K562 (cell line): Measurements from ENCODE around the gene FOSL2. TPM values are rescaled to one million over a fixed set of nuclear protein-coding genes. Genes with fewer than 3 reads are reported as not detected.

ENCODE experiments used
- ELF1 ChIP-seq: fragments of 200-800 bp; sonication (Bioruptor generic); IDR thresholded peaks from 2 replicates; pipeline ENCODE4 v1.6.1; 2016; ENCODE audit warnings: missing genetic modification characterization, missing compliant biosample characterization
- ILF3 ChIP-seq: fragments of 450-650 bp; IDR thresholded peaks from 2 replicates; pipeline ENCODE4 v1.6.1; 2018; ENCODE audit warnings: antibody characterized with exemption, mild to moderate bottlenecking, moderate library complexity, borderline replicate concordance
- LCOR ChIP-seq: sonication (generic); formaldehyde crosslinking; IDR thresholded peaks from 2 replicates; pipeline ENCODE4 v1.8.0; 2022; ENCODE audit warnings: mild to moderate bottlenecking, missing genetic modification reagents
- PTRF ChIP-seq: fragments of 450-650 bp; IDR thresholded peaks from 2 replicates; pipeline ENCODE4 v1.6.1; 2016; ENCODE audit warnings: mild to moderate bottlenecking, missing genetic modification characterization, missing compliant biosample characterization
- TAF7 ChIP-seq: fragments of 450-650 bp; IDR thresholded peaks from 2 replicates; pipeline ENCODE4 v1.6.1; 2016; ENCODE audit warnings: missing genetic modification characterization, missing compliant biosample characterization
- TBP ChIP-seq: optimal IDR thresholded peaks from 2 replicates; pipeline ENCODE3; 2011; ENCODE audit warnings: low read depth, low read length, improper control_type of control experiment
- U2AF2 ChIP-seq: fragments of 200-400 bp; formaldehyde crosslinking; optimal IDR thresholded peaks from 2 replicates; pipeline ENCODE3; 2017; ENCODE audit warnings: low read depth, mild to moderate bottlenecking, low read length
- XRCC5 ChIP-seq: fragments of 200-400 bp; formaldehyde crosslinking; IDR thresholded peaks from 2 replicates; pipeline ENCODE4 v1.6.1; 2017; ENCODE audit warnings: low read depth, mild to moderate bottlenecking, low read length
- ZNF121 ChIP-seq: sonication (generic); formaldehyde crosslinking; conservative IDR thresholded peaks from 2 replicates; pipeline ENCODE4 v1.8.0; 2022; ENCODE audit warnings: missing genetic modification reagents
- ZNF133 ChIP-seq: fragments of 250-450 bp; sonication (Bioruptor Pico); IDR thresholded peaks from 2 replicates; pipeline ENCODE4 v1.4.0; 2020; ENCODE audit warnings: mild to moderate bottlenecking
- ZNF146 ChIP-seq: IDR thresholded peaks from one replicate; pipeline ENCODE4 v1.6.1; 2018; ENCODE audit warnings: missing compliant biosample characterization; ENCODE audit not compliant: unreplicated experiment
- ZNF280A ChIP-seq: fragments of 450-650 bp; IDR thresholded peaks from 2 replicates; pipeline ENCODE4 v1.6.1; 2018; ENCODE audit warnings: mild to moderate bottlenecking, low read depth; ENCODE audit not compliant: partially characterized antibody
- ZNF609 ChIP-seq: sonication (generic); formaldehyde crosslinking; IDR thresholded peaks from 2 replicates; pipeline ENCODE4 v1.8.1; 2023; ENCODE audit warnings: missing genetic modification reagents, mild to moderate bottlenecking, borderline replicate concordance
- ZNF668 ChIP-seq: fragments of 250-450 bp; sonication (Bioruptor Pico); IDR thresholded peaks from 2 replicates; pipeline ENCODE4 v1.8.0; 2022; ENCODE audit warnings: mild to moderate bottlenecking, inconsistent platforms
- ZNF707 ChIP-seq: fragments of 250-450 bp; sonication (Bioruptor Pico); conservative IDR thresholded peaks from 2 replicates; pipeline ENCODE4 v1.8.0; 2022; ENCODE audit warnings: inconsistent platforms, mild to moderate bottlenecking, moderate library complexity
- polyA plus RNA-seq, 8 experiments: library from polyadenylated mRNA; depleted of rRNA in 4 of 8; stranded (reverse) in 5 of 8; unstranded in 3 of 8; fragments of >200 nt; fragmentation: Nextera tagmentation in 2 of 8; fragmentation: Illumina TruSeq in 1 of 8; extraction: Ambion mirVana in 2 of 8; extraction: Trizol in 1 of 8; gene quantifications; 2 replicates each; pipeline versions ENCODE4 v1.2.1 to v1.2.3, GENCODE V29; 2011 to 2014; ENCODE audit warnings: inconsistent platforms in 1 of 8, missing spikeins in 1 of 8
- total RNA-seq, 7 experiments: library from RNA; depleted of rRNA in 6 of 7; stranded (reverse); fragments of >200 nt in 6 of 7; fragmentation: Illumina TruSeq in 2 of 7; extraction: Trizol in 2 of 7; gene quantifications; 2 replicates each; pipeline versions ENCODE4 v1.2.1 to v1.2.3, GENCODE V29; 2011 to 2021; ENCODE audit warnings: low replicate concordance in 1 of 7
- TF ChIP-seq, protein P1 (sequence below), 2 experiments: IDR thresholded peaks; 2 replicates each; pipeline ENCODE4 v1.6.1; 2012; ENCODE audit warnings: improper control_type of control experiment in 2 of 2, low read depth in 2 of 2, low read length in 2 of 2, borderline replicate concordance in 1 of 2
- TF ChIP-seq, protein P2 (sequence below): fragments of 250-450 bp; sonication (Bioruptor Pico); IDR thresholded peaks from 2 replicates; pipeline ENCODE4 v1.8.0; 2022; ENCODE audit warnings: moderate library complexity, mild to moderate bottlenecking, inconsistent platforms

Gene FOSL2
- total and polyA plus RNA-seq, 9 of the 15 experiments (the other 6 are each of a cell fraction or from before 2014, with no cell fraction given), result 0.04 to 2.9 (median 0.80) TPM

- TF ChIP-seq ZNF609 (CRISPR knock-in tag), result 0 out of 2 replicates have a peak, but pooled peaks have one; percentile 26
- no peak for TF ChIP-seq ZNF280A
- no peak for TF ChIP-seq LCOR (CRISPR knock-in tag)
- TF ChIP-seq ZNF668 (CRISPR knock-in tag), result no peak
- TF ChIP-seq ILF3, result no peak
- TF ChIP-seq ZNF146 (CRISPR knock-in tag), result no peak
- TF ChIP-seq, protein P1, sequence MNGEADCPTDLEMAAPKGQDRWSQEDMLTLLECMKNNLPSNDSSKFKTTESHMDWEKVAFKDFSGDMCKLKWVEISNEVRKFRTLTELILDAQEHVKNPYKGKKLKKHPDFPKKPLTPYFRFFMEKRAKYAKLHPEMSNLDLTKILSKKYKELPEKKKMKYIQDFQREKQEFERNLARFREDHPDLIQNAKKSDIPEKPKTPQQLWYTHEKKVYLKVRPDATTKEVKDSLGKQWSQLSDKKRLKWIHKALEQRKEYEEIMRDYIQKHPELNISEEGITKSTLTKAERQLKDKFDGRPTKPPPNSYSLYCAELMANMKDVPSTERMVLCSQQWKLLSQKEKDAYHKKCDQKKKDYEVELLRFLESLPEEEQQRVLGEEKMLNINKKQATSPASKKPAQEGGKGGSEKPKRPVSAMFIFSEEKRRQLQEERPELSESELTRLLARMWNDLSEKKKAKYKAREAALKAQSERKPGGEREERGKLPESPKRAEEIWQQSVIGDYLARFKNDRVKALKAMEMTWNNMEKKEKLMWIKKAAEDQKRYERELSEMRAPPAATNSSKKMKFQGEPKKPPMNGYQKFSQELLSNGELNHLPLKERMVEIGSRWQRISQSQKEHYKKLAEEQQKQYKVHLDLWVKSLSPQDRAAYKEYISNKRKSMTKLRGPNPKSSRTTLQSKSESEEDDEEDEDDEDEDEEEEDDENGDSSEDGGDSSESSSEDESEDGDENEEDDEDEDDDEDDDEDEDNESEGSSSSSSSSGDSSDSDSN (IDR thresholded peaks at IDR 0.05; ENCODE audit: borderline replicate concordance in 1 of 2, low read depth in 2 of 2, low read length in 2 of 2), result no peak
- TF ChIP-seq TAF7, result peak; percentile 24; the same call in 1 of the 2 replicates
- no peak for TF ChIP-seq ZNF707 (CRISPR knock-in tag)
- TF ChIP-seq TBP, result no peak
- TF ChIP-seq ELF1, result no peak
- TF ChIP-seq ZNF121 (CRISPR knock-in tag), result no peak
- TF ChIP-seq, protein P2, sequence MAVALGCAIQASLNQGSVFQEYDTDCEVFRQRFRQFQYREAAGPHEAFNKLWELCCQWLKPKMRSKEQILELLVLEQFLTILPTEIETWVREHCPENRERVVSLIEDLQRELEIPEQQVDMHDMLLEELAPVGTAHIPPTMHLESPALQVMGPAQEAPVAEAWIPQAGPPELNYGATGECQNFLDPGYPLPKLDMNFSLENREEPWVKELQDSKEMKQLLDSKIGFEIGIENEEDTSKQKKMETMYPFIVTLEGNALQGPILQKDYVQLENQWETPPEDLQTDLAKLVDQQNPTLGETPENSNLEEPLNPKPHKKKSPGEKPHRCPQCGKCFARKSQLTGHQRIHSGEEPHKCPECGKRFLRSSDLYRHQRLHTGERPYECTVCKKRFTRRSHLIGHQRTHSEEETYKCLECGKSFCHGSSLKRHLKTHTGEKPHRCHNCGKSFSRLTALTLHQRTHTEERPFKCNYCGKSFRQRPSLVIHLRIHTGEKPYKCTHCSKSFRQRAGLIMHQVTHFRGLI (CRISPR knock-in tag), result no peak
- no peak for TF ChIP-seq PTRF (tag)
- 0 out of 2 replicates have a peak, but pooled peaks have one; percentile 20 for TF ChIP-seq XRCC5
- 0 out of 2 replicates have a peak, but pooled peaks have one; percentile 20 for TF ChIP-seq ZNF133 (CRISPR knock-in tag)
- no peak for TF ChIP-seq U2AF2
These were observed 37.6 kb upstream of the FOSL2 start (continued) for GRCh38 chr2:28354920-28355520.
